ENCODE results near the gene CELSR2.
A peak's percentile ranks its signal among the peaks of the same experiment; 100 is the strongest.

Gene CELSR2

GRCh38 chr1:109252167-109252892 lies 3.0 kb downstream of the CELSR2 start:
- no peak for DNase-seq (ENCODE audit: low read depth, low spot score)

DNA sequence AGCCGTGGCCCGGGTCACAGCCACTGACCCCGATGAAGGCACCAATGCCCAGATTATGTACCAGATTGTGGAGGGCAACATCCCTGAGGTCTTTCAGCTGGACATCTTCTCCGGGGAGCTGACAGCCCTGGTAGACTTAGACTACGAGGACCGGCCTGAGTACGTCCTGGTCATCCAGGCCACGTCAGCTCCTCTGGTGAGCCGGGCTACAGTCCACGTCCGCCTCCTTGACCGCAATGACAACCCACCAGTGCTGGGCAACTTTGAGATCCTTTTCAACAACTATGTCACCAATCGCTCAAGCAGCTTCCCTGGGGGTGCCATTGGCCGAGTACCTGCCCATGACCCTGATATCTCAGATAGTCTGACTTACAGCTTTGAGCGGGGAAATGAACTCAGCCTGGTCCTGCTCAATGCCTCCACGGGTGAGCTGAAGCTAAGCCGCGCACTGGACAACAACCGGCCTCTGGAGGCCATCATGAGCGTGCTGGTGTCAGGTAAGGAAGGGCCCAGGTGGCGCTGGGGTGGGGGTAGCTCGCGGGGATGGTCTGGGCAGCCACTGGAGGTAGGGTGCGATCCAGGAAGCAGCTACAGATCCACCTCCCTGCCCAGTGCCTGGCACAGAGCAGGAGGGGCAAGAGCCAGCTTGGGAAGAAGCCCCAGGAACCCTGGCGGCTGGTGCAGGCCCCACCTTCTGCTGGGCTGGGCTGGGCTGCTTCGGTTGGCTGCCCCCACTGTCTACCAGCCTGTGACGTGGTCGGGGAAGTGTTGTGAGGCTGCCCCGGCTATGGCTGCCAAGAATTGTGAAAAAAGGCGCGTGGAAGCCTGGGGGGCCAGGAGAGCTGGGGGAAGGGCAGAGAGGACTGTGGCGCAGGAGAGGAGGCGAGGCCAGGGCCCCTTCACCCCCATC lies 3.8 kb downstream of the CELSR2 start:
- no peak for DNase-seq (ENCODE audit: low read depth, low spot score)

GRCh38 chr1:109253803-109254620 lies 4.7 kb downstream of the CELSR2 start:
- no peak for DNase-seq (ENCODE audit: low read depth, low spot score)

DNA sequence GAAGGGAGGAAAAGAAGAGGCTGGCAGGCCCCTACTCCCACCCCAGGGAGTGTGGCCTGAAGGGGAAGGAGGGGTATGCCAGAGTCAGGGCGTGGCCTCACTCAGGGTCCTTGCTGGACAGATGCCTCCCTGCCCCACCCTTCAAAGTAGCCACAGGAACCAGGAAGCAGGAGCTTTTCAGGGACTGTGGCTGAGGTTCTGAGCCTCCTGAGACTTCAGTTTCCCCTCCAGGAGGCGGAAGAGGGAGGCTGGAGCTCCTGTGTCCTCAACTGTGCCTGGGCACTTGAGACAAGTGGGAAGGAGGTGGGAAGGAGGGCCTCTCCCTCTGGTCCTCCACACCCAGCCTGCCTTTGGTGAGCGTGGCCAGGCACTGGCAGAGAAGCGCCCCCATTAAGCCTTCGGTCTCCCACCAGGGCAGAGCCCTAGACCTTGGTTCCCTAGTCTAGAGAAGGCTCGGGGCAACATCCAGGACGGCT lies 5.3 kb downstream of the CELSR2 start:
- DNase-seq (ENCODE audit: low read depth, low spot score): no peak

DNA sequence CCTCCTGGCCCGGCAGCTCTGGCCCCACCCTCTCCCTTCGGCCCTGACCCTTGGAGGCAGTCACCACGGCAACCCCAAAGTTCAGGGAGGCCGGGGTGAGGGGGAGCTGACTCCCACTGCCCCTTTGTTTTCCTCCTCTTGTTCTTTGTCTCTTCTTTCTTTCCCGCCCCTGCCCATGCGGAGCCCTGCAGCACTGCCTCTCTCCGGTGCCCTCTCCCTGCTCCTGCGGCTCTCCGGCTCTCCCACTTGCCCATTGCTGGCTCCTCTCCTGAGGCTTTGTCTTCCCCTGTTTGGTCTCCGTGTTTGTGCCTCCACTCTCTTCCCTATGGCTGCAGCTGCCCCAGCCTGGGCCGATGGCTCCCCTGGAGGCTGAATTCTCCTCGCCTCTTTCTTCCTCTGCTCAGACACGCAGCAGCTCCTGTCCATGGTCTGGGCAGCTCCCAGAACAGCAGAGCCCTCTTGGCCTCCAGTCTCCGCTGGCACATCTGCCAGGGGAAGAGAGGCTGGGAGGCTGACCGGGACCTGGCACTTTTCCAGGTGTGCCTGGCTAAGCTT lies 5.8 kb downstream of the CELSR2 start:
- no peak for DNase-seq (ENCODE audit: low read depth, low spot score)

DNA sequence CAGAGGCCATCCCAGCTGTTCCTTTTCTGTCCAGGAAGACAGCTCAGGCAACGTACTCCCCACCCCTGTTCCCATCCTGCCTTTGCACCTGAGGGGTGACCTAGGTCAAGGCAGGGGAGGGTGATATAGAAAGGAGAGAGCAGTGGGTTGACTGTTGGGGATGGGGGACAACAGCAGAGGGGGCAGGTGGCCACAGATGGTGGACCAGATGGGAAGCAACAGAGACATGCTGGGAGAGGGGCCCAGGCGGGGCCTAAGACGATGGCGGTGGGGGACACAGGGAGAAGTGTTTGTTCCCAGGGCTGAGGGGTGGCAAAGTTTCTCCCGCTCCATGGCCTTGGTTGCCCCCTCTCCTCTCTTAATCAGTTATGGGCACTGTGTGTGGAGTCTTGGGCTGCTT lies 6.3 kb downstream of the CELSR2 start:
- no peak for DNase-seq (ENCODE audit: low read depth, low spot score)

- DNase-seq (ENCODE audit: low read depth, low spot score): no peak
Measured at GRCh38 chr1:109256085-109256484, 6.7 kb downstream of the CELSR2 start.

DNA sequence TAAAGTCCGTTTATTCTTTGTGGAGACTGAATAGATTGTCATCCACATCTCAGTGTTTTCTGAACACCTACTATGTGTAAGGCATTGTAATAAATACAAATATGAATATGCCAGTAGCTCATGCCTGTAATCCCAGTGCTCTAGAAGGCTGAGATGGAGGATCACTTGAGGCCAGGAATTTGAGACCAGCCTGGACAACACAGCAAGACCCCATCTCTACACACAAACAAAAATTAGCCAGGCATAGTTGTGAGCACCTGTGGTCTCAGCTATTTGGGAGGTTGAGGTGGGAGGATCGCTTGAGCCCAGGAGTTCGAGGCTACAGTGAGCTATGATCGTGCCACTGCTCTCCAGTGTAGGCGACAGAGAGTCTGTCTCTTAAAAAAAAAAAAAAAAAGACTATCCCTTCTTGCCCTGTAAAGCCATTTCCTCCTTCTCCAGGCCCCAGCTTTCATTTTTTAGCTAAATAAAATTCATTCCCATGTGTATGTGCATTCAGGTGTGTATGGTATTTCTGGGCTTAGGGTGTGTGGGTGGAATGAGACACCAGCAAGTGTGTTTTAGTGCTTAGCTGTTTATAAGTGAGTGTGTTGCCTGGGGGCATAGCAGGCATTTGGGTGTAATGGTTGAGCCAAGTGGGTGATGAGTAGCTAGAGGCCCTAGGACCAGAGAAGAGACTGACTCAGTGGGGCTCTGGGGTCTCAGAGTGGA lies 7.8 kb downstream of the CELSR2 start:
- no peak for DNase-seq (ENCODE audit: low read depth, low spot score)

DNA sequence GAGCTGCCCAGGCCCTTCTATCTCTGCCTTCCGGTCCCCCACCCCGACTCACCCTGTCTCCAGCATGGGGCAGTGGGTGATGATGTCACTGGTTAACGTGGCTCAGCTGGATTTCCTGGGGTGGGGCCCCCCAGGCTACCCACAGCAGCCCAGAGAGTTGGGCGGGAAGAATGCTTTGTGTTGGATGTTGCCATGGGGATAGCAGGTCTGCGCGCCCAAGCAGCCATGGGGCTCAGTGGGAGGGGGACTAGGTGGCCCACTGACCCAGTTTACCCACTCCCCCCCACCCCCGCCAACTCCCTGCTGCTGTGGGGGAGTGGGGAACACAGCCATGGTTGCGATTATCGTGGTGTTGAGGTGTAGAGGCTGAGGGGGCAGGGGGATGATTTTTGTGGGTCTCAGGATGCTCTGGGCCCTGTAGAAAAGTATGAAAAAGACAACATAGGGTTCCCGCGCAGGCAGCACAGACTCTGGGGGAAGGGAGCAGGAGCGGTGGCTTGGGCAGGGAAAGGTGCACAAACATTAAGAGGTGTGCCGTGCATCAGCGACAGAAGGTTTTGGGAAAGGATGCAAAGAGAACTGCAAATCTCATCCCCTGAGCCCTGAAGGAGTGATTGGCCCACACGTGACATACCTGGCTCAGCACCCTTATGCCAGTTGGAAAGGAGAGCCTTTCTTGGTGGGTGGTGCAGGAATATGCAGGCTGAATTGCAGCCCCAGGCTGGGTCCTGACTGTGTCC lies 8.5 kb downstream of the CELSR2 start:
- DNase-seq (ENCODE audit: low read depth, low spot score): no peak

- no peak for DNase-seq (ENCODE audit: low read depth, low spot score)
Measured at GRCh38 chr1:109258481-109259466, 9.4 kb downstream of the CELSR2 start.

- no peak for DNase-seq (ENCODE audit: low read depth, low spot score)
Measured at GRCh38 chr1:109259674-109260557, 10.6 kb downstream of the CELSR2 start.

DNA sequence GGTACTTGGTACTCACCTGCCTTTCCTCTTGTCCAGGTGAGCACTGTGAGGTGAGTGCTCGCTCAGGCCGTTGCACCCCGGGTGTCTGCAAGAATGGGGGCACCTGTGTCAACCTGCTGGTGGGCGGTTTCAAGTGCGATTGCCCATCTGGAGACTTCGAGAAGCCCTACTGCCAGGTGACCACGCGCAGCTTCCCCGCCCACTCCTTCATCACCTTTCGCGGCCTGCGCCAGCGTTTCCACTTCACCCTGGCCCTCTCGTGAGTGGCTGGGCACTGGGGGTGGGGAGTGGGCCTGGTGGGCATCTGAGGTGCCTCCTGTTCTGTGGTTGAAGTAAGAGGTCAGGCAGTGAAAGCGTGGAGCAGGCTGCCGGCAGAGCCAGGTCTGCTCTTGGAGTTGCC lies 11.7 kb downstream of the CELSR2 start:
- no peak for DNase-seq (ENCODE audit: low read depth, low spot score)

DNA sequence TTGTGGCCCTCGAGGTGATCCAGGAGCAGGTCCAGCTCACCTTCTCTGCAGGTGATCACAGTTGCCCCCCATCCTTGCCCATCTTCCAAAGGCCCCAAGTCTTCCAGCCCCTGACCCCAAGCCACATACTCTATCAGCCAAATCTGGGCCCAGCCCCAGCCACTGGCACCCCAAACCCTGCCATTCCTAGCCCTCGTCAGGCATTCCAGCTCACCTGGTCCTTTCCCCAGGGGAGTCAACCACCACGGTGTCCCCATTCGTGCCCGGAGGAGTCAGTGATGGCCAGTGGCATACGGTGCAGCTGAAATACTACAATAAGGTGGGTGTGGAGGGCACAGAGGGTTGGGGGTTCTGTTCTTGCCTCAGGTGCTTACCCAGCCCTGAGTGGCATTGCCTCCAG lies 12.2 kb downstream of the CELSR2 start:
- DNase-seq (ENCODE audit: low read depth, low spot score): no peak

DNA sequence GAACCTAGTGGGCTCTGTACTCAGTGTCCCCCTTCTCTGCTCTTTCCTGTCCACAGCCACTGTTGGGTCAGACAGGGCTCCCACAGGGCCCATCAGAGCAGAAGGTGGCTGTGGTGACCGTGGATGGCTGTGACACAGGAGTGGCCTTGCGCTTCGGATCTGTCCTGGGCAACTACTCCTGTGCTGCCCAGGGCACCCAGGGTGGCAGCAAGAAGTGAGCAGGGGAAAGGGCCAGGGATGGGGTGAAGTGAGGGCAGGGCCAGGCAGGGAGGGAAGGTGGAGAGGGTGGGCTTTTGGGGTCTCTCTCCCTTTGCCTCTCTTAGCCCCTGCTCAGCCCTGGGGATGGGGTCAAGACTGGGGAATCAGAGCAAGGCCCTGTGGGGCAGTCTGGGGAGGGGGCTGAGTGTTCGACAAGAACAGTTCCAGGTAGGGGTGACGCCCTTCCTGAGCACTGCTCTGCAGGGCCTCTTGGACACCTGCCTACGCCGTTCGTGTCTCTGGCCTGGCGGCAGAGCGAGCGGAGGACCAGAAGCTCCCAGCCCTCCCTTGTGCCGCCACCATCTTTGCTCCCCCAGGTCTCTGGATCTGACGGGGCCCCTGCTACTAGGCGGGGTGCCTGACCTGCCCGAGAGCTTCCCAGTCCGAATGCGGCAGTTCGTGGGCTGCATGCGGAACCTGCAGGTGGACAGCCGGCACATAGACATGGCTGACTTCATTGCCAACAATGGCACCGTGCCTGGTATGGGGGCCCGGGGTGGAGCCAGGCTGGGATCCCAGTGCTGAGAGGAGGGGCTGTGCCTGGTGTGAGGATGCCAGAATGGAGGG lies 13.1 kb downstream of the CELSR2 start:
- no peak for DNase-seq (ENCODE audit: low read depth, low spot score)

DNA sequence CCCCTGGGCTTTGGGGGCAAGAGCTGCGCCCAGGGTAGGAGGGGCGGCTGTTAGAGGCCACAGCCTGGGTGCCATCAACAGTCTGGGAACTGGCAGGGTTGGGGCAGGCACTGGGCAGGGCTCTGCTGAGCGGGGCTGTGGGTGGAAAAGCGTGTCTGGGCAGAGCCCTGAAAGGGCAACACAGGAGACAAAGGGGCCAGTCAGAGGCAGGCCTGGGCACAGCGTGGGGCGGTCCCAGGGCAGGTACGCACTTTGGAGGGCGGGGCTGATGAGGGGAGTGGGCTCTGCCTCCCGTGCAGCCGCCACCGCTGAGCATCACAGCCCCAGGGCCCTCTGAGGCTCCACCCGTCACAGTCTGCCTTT lies 13.9 kb downstream of the CELSR2 start:
- no peak for DNase-seq (ENCODE audit: low read depth, low spot score)

DNA sequence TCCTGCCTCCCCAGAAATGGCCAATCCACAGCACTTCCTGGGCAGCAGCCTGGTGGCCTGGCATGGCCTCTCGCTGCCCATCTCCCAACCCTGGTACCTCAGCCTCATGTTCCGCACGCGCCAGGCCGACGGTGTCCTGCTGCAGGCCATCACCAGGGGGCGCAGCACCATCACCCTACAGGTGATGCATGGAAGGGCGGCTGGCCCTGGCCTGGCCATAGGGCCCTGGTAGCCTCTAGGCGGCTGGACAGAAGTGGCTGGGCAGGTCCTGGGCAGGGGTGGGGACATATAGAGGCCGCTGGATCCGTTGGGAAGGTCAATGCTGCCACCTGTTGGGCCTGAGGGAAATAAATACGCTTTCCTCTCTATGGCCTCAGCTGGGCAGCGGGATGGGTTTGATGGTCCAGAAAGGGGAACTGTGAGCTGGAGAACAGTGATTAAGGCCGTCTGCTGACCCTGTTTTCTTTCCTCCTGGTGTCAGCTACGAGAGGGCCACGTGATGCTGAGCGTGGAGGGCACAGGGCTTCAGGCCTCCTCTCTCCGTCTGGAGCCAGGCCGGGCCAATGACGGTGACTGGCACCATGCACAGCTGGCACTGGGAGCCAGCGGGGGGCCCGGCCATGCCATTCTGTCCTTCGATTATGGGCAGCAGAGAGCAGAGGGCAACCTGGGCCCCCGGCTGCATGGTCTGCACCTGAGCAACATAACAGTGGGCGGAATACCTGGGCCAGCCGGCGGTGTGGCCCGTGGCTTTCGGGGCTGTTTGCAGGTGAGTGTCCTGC lies 14.4 kb downstream of the CELSR2 start:
- DNase-seq (ENCODE audit: low read depth, low spot score): peak; percentile 68

GRCh38 chr1:109264379-109264755 lies 15.0 kb downstream of the CELSR2 start:
- no peak for DNase-seq (ENCODE audit: low read depth, low spot score)

Measured in activated naive CD8-positive, alpha-beta T cell treated with anti-CD3 and anti-CD28 coated beads, Interleukin-2, amount 50 U/mL, for 16 hours (primary cell).